B cell (primary cell): ENCODE measurements around the gene ANKRD33.

Source experiments
- EZH2 ChIP-seq: IDR thresholded peaks from 2 replicates; pipeline ENCODE4 v1.6.1; 2012; ENCODE audit warnings: borderline replicate concordance, low read depth, mild to moderate bottlenecking, moderate library complexity, low read length; ENCODE audit not compliant: insufficient read depth, poor library complexity, severe bottlenecking
- TF ChIP-seq, protein P1 (sequence below): fragments of 200-600 bp; IDR thresholded peaks from one replicate; pipeline ENCODE4 v1.8.0; 2022; ENCODE audit warnings: antibody characterized with exemption, mild to moderate bottlenecking

DNA sequence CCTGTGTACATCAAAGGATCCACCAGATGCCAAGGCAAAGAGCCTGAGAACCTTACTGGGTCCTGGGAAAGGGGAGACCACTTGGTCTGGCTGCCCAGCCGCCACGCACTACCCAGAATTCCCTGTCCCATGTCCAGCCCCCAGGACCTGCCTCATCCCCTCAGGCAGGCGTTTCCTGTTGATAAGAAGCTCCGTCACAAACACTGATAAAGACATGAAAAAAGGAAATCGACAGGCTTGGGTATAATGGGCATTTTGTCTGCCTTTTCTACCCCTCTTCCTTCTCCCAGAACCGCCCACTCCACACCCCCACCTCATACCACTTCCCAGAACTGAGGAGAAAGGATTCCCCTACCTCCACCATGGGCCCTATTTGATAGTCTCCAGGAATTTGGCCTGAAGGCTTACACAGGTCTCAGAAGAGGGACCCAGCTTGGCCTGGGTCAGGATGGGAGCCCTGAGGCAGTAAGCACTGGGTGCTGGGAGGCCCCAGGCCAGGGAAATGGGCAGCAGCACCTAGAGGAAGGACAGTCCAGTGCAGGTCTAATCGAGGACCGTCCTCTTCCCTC lies 38.2 kb downstream of the ANKRD33 start:
- TF ChIP-seq, protein P1, sequence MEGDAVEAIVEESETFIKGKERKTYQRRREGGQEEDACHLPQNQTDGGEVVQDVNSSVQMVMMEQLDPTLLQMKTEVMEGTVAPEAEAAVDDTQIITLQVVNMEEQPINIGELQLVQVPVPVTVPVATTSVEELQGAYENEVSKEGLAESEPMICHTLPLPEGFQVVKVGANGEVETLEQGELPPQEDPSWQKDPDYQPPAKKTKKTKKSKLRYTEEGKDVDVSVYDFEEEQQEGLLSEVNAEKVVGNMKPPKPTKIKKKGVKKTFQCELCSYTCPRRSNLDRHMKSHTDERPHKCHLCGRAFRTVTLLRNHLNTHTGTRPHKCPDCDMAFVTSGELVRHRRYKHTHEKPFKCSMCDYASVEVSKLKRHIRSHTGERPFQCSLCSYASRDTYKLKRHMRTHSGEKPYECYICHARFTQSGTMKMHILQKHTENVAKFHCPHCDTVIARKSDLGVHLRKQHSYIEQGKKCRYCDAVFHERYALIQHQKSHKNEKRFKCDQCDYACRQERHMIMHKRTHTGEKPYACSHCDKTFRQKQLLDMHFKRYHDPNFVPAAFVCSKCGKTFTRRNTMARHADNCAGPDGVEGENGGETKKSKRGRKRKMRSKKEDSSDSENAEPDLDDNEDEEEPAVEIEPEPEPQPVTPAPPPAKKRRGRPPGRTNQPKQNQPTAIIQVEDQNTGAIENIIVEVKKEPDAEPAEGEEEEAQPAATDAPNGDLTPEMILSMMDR = no peak
- no peak for TF ChIP-seq EZH2
